GM18519 (cell line): ENCODE results near the gene HOMEZ.
"Not testable (repeated sequence)": the region's sequence is repeated elsewhere in the genome, so short reads cannot be mapped to it uniquely, and the experiment has no call there.

ENCODE experiments used
- ATAC-seq: cut with Tn5 transposase; IDR thresholded peaks from one replicate; pipeline ENCODE4 v1.9.1; 2021; ENCODE audit warnings: mild to moderate bottlenecking, moderate library complexity; ENCODE audit not compliant: unreplicated experiment, low FRiP score

HOMEZ gene, protein sequence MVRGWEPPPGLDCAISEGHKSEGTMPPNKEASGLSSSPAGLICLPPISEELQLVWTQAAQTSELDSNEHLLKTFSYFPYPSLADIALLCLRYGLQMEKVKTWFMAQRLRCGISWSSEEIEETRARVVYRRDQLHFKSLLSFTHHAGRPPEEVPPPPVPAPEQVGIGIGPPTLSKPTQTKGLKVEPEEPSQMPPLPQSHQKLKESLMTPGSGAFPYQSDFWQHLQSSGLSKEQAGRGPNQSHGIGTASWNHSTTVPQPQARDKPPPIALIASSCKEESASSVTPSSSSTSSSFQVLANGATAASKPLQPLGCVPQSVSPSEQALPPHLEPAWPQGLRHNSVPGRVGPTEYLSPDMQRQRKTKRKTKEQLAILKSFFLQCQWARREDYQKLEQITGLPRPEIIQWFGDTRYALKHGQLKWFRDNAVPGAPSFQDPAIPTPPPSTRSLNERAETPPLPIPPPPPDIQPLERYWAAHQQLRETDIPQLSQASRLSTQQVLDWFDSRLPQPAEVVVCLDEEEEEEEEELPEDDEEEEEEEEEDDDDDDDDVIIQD

GRCh38 chr14:23286020-23286901 lies at the start of gene HOMEZ:
HOMEZ (minus strand) TSS chr14:23286132; CDS start chr14:23285952, 180 bp downstream.
- ATAC-seq = peak; percentile 93

DNA sequence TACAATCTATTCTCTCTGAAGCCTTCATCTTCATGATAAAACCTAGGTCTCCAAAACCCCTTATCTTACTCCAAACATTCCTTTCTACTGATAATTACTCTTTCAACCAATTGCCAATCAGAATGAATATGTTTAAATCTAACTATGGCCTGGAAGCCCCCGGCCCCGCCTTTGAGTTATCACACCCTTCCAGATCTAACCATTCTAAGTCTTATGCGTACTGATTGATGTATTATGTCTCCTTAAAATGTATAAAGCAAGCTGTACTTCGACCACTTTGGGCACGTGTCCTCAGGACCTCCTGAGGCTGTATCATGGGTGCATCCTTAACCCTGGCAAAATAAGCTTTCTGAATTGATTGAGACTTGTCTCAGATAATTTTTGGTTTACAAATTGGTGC lies 49.7 kb upstream of the HOMEZ start:
- ATAC-seq = no peak

DNA sequence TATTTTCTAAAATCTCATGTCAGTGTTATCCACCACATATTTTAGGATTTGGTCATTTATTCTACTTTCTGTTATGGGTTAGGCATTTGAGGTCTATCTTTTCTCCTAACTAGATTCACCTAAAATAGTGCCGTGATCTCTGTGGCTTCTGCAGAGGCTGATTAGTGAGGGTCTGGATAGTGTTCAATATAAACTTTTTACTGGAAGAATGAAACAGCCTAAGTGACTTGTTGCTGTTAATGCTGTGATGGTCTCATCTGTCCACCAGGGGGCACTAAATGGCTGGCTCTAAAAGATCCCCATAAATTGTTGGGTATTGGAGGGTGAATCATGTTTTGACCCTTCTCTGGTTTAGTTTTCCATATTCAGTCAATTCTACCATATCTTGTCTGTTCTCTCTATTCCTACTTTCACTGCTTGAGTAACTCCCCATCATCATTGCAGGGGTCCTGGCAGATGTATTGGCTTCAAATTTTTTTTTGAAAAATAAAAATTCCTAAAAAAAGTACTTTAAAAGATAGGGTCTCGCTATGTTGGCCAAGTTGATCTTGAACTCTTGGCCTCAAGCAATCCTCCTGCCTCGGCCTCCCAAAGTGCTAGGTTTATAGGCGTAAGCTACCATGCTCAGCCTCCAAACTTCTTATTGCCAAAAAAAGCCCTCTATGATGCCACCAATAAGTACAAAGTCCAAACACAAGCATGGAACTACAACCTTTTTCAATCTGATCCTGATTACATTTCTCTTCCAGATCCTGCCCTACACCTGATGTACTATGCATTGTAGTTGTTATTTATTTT lies 42.2 kb upstream of the HOMEZ start:
- ATAC-seq = no peak

DNA sequence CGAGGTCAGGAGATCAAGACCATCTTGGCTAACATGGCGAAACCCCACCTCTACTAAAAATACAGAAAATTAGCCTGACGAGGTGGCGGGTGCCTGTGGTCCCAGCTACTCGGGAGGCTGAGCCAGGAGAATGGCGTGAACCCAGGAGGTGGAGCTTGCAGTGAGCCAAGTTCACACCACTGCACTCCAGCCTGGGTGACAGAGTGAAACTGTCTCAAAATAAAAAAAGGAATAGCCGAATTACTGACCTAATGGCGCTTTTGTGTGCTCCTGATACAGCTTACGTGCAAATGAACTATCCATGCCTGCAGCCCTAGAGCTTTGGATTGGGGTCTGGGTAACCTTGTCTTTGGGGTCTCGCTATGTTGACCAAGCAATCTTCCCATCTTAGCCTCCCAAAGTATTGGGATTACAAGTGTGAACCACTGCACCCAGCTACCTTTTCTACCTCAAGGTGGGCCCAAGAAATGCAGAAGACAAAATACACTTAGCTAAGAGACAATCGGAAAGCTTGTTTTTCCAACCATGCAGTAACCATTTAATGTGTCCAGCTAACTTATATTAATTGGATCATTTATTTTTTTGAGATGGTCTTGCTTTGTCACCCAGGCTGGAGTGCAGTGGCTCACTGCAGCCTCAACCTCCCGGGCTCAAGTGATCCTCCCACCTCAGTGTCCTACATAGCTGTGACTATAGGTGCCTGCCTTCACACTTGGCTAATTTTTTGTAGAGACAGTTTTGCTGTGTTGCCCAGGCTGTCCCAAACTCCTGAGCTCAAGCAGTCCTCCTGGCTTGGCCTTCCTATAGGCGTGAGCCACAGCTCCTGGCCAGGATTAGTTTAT lies 40.8 kb upstream of the HOMEZ start:
- ATAC-seq = no peak

DNA sequence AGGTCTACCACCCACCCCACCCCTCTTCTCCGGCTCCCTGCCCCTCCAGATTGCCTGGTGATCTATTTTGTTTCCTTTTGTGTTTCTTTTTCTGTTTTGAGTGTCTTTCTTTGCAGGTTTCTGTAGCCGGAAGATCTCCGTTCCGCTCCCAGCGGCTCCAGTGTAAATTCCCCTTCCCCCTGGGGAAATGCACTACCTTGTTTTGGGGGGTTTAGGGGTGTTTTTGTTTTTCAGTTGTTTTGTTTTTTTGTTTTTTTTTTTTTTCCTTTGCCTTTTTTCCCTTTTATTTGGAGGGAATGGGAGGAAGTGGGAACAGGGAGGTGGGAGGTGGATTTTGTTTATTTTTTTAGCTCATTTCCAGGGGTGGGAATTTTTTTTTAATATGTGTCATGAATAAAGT lies 39.8 kb upstream of the HOMEZ start:
- ATAC-seq = not testable (repeated sequence)

DNA sequence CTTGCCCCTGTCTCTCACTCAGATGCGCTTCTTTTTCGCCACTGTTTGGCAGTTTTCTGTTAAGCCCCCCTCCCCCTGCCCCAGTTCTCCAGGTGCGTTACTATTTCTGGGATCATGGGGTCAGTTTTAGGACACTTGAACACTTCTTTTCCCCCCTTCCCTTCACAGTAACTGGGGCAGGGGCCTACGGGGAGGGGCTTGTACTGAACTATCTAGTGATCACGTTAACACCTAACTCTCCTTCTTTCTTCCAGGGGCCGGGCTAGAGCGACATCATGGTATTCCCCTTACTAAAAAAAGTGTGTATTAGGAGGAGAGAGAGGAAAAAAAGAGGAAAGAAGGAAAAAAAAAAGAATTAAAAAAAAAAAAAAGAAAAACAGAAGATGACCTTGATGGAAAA lies 39.1 kb upstream of the HOMEZ start:
- ATAC-seq = no peak

GRCh38 chr14:23324455-23324846 lies 38.5 kb upstream of the HOMEZ start:
- no peak for ATAC-seq

DNA sequence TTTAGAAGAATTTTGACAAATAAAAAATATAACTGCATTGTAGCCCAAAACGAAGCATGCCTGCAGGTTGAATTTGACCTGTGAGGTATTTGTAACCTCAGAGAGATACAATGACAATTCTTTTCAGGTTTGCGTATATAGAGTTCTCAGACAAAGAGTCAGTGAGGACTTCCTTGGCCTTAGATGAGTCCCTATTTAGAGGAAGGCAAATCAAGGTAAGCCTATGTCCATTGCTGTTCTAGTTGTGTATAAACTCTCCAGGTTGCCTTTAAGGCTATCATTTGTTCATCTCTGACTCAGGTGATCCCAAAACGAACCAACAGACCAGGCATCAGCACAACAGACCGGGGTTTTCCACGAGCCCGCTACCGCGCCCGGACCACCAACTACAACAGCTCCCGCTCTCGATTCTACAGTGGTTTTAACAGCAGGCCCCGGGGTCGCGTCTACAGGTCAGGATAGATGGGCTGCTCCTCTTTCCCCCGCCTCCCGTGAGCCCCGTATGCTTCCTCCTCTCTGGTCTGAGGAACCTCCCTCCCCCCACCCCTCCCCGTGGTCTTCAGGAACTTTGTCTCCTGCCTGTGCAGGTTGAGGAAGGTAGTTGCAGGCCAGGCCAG lies 38.0 kb upstream of the HOMEZ start:
- no peak for ATAC-seq

DNA sequence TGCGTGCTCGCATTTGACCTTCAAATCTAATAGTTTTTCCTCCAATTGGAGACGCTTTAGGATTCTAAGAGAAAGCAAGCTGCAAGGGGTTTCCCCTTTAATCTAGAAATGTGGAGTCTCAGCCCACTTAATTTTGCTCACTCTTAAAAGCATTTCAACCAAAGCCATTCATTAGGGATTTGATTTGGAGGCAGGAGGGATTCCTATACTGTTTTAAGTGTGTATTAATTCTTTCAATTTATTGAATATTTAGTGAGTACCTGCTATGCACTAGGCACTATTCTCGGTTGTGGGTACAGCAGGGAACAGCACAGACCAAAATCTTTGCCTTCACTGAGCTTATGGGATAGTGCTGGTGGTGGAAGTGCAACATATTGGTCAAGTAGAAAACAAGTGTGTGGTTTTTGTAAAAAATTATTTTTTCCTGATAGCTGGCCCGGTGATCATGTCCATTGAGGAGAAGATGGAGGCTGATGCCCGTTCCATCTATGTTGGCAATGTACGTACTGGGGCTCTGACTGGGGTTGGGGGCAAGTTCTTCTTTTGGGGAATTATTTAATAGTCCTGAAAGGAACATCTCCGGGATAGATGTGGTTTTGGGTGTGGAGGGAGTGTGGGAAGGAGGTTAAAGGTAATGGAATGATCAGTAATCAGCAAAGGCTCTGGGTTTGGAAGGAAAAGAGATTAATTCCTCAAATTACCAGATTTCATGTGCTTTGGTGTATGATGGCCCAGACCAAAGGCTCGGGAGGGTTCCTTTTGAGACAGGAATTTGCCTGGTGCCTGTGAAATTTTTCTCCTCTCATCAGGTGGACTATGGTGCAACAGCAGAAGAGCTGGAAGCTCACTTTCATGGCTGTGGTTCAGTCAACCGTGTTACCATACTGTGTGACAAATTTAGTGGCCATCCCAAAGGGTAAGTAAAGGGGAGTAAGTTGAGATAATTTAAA lies 36.9 kb upstream of the HOMEZ start:
- ATAC-seq = no peak

DNA sequence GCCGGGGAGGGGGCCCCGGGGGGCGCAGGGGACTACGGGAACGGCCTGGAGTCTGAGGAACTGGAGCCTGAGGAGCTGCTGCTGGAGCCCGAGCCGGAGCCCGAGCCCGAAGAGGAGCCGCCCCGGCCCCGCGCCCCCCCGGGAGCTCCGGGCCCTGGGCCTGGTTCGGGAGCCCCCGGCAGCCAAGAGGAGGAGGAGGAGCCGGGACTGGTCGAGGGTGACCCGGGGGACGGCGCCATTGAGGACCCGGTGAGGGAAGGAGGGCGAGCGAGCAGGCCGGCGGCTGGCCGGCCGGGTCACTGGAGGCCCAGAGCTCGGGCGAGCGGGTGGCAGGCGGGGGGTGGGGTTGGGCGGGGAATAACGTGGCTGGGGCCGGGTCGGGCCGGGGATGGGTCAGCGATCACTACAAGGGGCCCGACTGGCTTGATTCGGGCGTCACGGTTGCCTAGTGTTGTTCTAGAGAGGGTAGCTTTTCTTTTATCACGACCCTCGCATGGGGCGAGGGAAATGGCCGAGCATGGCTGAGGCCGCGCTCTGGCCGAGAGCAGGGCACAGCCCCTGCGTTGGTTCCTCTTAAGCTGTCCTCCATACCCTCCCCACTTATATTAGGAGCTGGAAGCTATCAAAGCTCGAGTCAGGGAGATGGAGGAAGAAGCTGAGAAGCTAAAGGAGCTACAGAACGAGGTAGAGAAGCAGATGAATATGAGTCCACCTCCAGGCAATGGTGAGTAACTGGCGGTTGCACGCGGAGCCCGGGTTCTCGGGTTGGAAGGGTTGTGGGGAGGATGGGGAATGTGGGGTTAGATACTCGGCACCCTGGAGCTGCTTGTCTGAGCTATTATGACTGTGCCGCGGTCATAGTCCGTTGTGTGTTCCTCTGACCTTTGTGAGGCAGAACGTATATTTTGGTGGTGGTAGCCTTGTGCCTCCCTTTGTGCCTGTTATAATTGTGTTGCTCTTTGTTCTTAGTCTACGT lies 35.9 kb upstream of the HOMEZ start:
- ATAC-seq = peak; percentile 1

DNA sequence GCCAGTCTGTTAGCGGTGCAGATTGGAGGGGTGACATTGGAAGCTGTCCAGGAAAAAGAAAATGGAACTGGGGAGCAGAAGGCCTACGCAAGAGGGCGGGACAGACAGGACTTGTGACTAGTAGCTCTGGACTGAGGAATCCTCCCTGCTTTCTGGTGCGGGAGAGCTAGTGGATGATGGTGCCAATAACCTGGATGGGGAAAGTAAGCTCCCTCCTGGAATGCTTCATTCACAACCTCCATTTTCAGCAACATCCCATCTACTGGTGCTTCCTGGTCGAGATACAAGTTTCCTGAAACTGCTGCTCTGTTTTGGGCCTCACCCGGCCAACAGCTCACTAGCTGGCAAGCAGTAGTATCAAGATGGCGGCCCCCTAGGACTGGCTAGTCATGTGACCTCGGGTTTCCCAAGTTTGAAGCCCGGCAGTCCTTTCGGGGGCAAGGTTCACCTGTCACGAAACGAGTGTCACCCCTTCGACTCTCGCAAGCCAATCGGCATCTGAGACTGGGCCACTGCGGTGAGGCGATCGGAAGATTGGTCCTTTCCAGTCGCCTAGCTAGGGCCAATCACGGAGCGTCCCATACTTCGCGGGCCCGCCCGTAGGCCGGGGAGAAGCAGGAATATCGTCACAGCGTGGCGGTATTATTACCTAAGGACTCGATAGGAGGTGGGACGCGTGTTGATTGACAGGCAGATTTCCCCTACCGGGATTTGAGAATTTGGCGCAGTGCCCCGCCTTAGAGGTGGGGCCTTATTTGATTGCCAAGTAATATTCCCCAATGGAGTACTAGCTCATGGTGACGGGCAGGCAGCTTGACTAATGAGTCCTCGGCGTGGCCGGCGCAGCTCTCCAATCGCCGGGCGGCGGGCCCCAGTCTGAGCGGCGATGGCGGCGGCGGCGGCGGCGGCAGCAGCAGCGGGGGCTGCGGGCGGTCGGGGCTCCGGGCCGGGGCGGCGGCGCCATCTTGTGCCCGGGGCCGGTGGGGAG lies 34.9 kb upstream of the HOMEZ start, which contains the start of gene PABPN1:
Gene PABPN1, plus strand, starts transcription at position 874 of the 988 bp plus-strand sequence. Its CDS starts 13 bp downstream, at position 887.
- peak; percentile 83 for ATAC-seq

GRCh38 chr14:23319746-23320583 lies 34.0 kb upstream of the HOMEZ start:
- ATAC-seq = no peak

DNA sequence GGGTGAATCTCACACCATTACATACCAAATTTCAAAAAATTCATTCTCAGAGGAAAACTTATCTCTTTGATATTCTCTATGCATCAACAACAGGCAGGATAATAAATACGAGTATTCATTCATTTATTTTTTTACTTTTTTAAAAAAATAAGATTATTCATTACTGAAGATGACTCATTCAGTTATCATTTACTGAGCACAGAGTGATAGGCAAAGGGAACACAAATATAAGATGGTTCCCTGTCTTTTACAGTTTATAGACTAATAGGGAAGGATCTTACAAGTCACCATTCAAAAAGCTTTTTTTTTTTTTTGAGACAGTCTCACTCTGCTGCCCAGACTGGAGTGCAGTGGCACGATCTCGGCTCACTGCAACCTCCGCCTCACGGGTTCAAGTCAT lies 30.4 kb upstream of the HOMEZ start:
- ATAC-seq = no peak

DNA sequence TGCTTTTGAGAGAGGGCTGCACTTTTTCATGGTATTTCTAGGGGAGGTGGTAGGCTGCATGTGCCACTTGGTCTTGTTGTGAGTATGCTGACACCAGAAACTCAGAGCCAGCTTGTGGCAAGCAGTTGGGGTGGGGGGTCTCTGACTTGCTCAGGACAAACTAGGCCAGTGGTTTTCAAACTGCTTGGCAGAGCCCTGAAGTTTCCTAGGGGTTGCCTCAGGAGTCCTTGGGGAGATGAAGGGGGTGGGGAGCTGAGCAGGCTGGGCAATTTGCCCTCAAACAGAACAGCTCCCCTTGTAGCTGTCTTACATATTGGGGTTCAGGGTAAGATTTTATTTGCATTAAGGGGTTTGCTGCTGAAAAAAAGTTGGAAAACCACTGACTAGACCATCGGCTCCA lies 24.6 kb upstream of the HOMEZ start:
- no peak for ATAC-seq
